GM19239 (cell line): Measurements from ENCODE around the gene DARS1.

Experiments
- DNase-seq: peaks from one replicate; pipeline ENCODE4 v3.0.0; 2011; ENCODE audit warnings: low spot score; ENCODE audit not compliant: insufficient read length
- FAIRE-seq: peaks from 2 replicates; lab custom pipeline; 2011; peaks lifted over from hg19 to GRCh38; lab: Jason Lieb, UNC

DARS1 gene

DNA sequence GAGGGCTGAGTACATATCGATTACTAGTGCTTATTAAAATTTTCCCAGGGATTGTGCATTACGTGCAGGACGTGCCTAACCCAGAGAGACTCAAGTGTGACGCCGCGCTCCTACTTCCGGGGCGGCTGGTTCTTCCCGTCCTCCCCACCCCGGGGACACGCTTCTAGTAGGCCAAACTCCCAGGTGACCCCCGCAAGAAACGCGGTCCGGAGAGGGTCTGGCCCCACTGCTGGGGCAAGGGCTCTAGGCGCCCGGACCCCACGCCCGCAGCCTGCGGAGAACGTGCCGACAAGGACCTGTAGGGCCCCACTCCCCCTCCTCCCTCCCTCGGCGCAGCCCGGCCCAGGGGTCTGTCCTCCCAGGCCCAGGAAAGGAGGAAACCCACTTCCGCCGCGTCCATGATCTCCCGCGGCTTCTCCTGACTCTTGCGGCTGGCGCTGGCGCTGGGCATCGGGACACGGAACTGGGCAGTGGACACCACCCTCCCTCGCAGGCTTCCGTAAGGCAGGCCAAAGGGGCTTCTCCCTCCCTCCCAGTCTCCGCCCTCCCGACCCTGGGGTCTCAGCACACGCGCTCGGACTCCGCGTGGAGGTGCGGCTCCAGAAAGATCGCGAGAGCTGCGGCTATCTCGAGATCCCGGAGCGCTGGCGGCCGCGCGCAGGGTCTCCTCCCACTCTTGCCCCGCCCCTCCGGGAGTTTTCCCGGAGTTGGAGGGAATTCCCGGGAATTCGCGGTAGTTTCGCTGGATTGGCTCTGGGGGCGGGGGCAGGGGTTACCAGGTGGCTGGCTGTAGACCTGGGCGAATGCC is at the start of gene DARS1:
TSS of gene DARS1 (minus strand) at position 609 of the 808 bp plus-strand sequence. CDS start at position 451, 158 bp downstream.
- DNase-seq (peak; percentile 62), FAIRE-seq (peak; percentile 97)

DNA sequence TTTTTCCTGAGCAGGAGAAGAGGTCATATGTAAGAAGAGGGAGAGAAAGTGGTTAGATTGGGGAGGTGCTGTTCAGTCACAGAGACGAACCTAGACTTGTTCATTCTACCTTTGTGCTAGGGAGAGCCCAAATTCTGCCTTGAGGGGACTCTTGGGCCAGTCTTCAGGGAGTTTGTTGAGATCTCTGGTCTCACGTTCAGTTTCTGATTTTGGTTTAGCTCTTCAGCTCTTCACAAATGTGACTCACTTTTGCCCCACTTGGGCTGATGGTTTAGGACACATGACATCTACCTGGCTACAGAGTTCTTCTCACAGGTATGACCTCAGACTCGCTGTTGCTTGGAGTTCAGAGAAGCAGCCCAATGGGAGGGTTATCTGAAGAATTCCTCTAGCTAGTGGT is 49.2 kb upstream of the DARS1 start:
- FAIRE-seq (peak; percentile 55), DNase-seq (no peak)

GRCh38 chr2:136032817-136033535 is 47.5 kb upstream of the DARS1 start:
- FAIRE-seq: peak; percentile 59

DNA sequence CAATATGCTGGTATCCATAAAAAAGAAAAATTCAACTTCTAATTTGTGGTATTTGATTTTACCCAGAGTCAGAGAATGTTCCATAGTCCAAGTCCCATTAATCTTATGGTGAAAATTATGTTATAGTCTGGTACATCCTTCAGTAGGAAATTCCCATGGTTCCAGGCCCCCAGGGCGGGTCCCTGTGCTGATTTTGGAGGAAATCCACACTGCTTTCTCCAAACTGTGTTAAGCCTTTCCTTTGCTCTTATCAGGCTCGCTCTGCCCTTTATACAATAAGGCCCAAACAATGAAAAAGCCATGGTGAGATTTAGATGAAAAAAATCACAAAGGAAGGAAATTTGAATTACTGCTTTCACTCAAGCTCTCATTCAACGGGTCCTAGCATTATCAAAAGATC is 46.8 kb upstream of the DARS1 start:
- DNase-seq (no peak), FAIRE-seq (no peak)

More at GRCh38 chr2:136032817-136033535, 47.5 kb upstream of the DARS1 start:
- DNase-seq: no peak

DNA sequence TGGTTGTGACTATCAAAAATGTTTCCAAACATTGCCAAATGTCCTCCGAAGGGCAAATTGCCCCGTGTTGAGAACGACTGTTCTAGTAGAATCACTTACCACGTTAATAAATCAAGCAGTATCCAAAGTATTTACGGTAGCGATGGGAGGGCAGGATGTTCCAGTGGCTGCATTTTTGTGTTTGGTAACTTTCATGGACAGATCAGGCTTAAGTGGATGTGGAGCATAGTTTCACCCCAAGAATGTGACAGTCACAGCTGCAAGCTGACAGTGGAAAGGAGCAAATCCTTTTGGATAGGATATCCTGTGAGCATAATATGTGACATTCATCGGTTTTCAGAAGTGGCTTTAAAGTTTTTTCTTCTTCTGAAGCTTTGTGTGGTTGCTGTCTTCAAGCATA is 46.3 kb upstream of the DARS1 start:
- no peak for FAIRE-seq
- DNase-seq: no peak

DNA sequence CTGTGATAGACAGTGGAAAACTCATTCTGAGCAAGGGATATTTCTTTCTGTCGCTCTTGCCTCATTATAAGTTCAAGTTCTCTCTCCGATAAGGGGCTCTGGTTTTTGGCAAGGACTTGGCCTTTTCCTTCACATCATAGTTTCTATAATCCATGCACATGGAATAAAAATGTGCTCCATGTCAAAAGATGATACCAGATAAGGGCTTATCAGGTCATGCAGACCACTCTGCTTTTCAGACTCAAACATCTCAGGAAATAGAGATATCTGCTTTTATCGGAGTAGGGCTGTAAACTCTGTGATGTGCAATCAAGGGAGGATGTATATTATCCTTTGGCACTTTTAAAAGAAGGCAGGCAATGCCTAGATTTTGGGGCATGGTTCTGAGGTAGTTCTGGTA is 45.0 kb upstream of the DARS1 start:
- no peak for DNase-seq
- no peak for FAIRE-seq

GRCh38 chr2:136029149-136029548 is 43.7 kb upstream of the DARS1 start:
- DNase-seq (no peak), FAIRE-seq (peak; percentile 95)

DNA sequence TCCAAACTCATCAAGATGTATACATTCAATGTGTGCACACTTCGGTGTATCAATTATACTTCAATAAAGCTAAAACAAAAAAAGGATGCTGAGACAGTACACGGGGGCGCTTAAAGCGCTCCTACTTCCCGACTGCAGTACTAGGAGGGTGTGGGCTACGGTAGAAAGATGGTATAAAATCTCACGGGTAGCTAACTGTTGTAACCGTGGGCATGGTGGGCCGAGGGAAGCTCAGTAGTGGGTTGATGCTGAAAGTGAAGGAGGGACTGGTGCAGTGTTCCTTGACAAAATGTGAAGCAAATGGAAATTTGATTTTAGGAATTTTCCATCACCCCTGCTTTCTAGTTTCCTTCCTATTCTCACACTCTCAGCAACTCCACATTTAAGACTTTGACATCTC is 42.6 kb upstream of the DARS1 start:
- no peak for DNase-seq
- no peak for FAIRE-seq

- DNase-seq: no peak
- peak; percentile 31 for FAIRE-seq
These were observed 41.7 kb upstream of the DARS1 start for GRCh38 chr2:136027112-136027511.

GRCh38 chr2:136025057-136025973 is 39.9 kb upstream of the DARS1 start:
- DNase-seq (no peak), FAIRE-seq (peak; percentile 77)

DNA sequence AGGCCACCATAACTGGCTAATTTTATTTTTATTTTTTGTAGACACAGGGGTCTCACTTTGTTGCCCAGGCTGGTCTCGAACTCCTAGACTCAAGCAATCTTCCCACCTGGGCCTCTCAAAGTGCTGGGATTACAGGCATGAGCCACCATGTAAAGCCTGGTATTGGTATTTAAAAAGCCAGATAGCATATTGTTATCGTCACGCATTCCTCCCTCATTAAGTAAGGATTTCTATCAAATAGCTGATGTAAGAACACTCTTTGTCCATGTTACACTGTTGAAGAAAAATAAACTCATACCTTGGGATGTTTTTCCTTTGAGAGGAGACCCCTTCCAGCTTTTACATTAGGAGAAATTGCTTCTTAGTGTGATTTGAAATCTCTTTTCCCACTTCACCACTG is 39.2 kb upstream of the DARS1 start:
- FAIRE-seq (no peak), DNase-seq (no peak)

- DNase-seq (no peak), FAIRE-seq (no peak)
These were observed 38.8 kb upstream of the DARS1 start for GRCh38 chr2:136024185-136024584.

- FAIRE-seq (peak; percentile 87), DNase-seq (no peak)
These were observed 38.0 kb upstream of the DARS1 start for GRCh38 chr2:136023416-136023815.

GRCh38 chr2:136022396-136023146 is 37.1 kb upstream of the DARS1 start:
- peak; percentile 76 for FAIRE-seq
- DNase-seq: no peak

DNA sequence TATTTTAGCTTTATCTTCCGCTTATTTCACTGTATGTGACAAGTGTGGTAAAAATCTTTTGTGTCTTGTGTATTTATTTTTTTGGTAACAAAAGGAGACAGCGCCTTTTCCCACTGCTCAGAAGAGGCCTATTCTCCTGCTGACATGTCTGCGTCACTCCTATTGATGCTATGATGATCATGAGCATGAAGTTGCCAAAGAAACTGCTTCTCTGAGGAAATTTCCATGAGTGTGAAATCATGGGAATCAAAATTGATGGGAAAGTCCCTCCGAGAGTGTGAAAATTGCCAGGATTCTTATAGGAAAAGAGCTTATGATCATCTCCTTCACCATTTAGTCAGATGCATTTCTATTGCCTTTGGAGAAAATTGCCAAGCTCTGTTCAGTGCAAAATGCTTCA is 36.5 kb upstream of the DARS1 start:
- DNase-seq: no peak
- FAIRE-seq: no peak

GRCh38 chr2:136021406-136021805 is 36.0 kb upstream of the DARS1 start:
- DNase-seq: no peak
- no peak for FAIRE-seq

DNA sequence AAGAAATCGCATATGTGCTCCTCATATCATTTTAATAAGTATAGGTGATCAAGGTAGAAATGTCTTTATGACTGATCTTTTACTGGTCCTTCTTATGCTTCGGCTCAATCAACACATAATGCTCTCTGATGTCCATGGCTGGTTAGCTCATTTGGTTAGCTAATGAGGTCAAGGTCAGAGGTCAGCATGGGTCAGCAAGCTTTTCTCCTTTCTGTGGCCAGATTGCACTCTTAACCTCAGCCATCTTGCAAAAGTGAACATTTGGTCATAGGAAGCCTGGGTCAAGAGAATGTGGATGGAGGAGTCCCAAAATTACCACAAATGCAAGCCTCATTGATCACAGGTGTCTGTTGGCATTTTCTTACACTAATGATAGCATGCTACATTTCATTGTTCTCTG is 35.4 kb upstream of the DARS1 start:
- no peak for DNase-seq
- FAIRE-seq: peak; percentile 64

DNA sequence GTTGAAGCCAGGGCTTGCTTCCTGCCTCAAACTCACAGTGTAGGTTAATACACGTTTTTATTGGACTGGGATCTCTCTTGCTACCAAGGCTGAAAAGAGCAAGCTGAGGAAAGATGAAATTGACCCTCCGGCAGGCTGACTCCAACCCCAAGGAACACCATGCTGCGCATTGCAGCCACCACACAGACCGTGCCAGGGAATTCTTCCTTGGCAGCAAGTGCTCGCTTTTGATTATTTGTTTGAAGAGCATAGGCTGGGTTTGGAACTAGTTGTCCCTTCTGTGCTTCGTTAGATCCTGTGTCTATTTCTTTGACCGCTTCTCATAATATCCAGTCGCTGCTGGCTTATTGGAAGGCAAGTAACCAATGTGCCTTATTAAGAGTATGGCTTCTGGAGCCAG is 34.4 kb upstream of the DARS1 start:
- no peak for DNase-seq
- no peak for FAIRE-seq

DNA sequence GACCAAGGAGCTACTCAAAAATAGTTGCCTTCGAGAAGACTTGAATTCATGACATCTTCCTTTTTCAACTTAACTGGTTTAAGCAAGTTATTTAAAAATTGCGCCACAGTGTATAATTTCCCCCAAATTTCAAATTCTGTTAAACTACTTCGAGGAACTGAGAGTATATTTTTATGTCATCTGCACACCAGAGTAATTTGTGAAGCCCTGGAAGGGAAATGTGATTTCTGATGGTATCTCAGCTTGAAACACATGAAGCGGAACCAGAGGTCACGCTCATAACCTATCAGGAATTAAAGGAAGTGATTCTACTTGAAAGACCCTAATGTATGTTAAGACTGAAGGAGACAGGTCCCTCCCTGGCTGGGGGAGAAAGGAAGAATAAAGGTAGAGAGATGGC is 33.9 kb upstream of the DARS1 start:
- DNase-seq (no peak), FAIRE-seq (peak; percentile 90)

DNA sequence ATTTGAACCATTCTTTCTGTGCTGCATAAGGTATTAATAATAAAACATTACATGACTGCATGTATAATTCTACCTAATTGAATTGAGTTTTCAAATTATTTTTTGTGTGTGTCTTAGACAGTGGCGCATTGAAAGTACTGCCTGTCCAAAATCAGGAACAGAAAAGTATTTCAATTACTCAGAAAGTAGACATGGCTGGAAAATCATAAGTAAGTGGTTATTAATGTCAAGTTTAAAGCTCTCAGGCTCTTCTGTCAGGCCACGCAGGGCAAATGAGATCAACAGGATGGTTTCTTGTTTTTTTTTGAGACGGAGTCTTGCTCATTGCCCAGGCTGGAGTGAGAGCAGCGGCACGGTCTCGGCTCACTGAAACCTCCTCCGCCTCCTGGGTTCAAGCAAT is 32.4 kb upstream of the DARS1 start:
- DNase-seq: no peak

More for the DNA sequence above, 32.4 kb upstream of the DARS1 start:
- no peak for FAIRE-seq
